ENCODE data around the gene SLC6A6.
A peak's percentile ranks its signal among the peaks of the same experiment; 100 is the strongest.

GRCh38 chr3:14368146-14368545 is 34.3 kb upstream of the SLC6A6 start:
- TF ChIP-seq CTCF (IDR thresholded peaks at IDR 0.05) (peak in 1 of 6 experiments; percentile 6), POLR2A (IDR thresholded peaks at IDR 0.05) (no peak)

Measured in esophagus squamous epithelium (tissue), 4 donors.